RWPE2 (cell line): Measurements from ENCODE around the gene TEX36.
"Not testable (repeated sequence)": the region's sequence is repeated elsewhere in the genome, so short reads cannot be mapped to it uniquely, and the experiment has no call there.

Experiments used
- ATAC-seq: fragments of 200-7000 bp; cut with Tn5 transposase; 3 replicates; pipeline ENCODE4 v1.9.1; 2021; ENCODE audit warnings: low read depth
- DNase-seq: peaks from one replicate; pipeline ENCODE4 v3.0.0-alpha.2; 2020; ENCODE audit warnings: low spot score
- H3K27ac ChIP-seq: fragments of 450-650 bp; 2 replicates; pipeline ENCODE4 v1.5.1; 2017; ENCODE audit warnings: mild to moderate bottlenecking; ENCODE audit not compliant: poor library complexity, severe bottlenecking
- H3K27me3 ChIP-seq: fragments of 250-450 bp; sonication (Bioruptor Pico); 2 replicates; pipeline ENCODE4 v1.5.1; 2021; ENCODE audit warnings: mild to moderate bottlenecking, moderate library complexity; ENCODE audit not compliant: insufficient read depth, poor library complexity, severe bottlenecking
- H3K36me3 ChIP-seq: fragments of 250-450 bp; sonication (Bioruptor Pico); 2 replicates; pipeline ENCODE4 v1.5.1; 2020; ENCODE audit warnings: low read depth, mild to moderate bottlenecking, moderate library complexity
- H3K4me1 ChIP-seq: fragments of 250-450 bp; sonication (Bioruptor Pico); 2 replicates; pipeline ENCODE4 v1.5.1; 2021; ENCODE audit warnings: mild to moderate bottlenecking, moderate library complexity; ENCODE audit not compliant: insufficient read depth, poor library complexity, severe bottlenecking
- H3K4me3 ChIP-seq: fragments of 250-450 bp; sonication (Bioruptor Pico); 2 replicates; pipeline ENCODE4 v1.5.1; 2021; ENCODE audit warnings: mild to moderate bottlenecking, moderate library complexity; ENCODE audit not compliant: severe bottlenecking
- H3K9me3 ChIP-seq: fragments of 250-450 bp; sonication (Bioruptor Pico); 2 replicates; pipeline ENCODE4 v1.5.1; 2021; ENCODE audit warnings: mild to moderate bottlenecking, moderate library complexity; ENCODE audit not compliant: severe bottlenecking
- TF ChIP-seq, protein P1 (sequence below): fragments of 450-650 bp; IDR thresholded peaks from one replicate; pipeline ENCODE4 v1.5.1; 2017; ENCODE audit warnings: mild to moderate bottlenecking, moderate library complexity; ENCODE audit not compliant: poor library complexity, severe bottlenecking

TEX36 gene

DNA sequence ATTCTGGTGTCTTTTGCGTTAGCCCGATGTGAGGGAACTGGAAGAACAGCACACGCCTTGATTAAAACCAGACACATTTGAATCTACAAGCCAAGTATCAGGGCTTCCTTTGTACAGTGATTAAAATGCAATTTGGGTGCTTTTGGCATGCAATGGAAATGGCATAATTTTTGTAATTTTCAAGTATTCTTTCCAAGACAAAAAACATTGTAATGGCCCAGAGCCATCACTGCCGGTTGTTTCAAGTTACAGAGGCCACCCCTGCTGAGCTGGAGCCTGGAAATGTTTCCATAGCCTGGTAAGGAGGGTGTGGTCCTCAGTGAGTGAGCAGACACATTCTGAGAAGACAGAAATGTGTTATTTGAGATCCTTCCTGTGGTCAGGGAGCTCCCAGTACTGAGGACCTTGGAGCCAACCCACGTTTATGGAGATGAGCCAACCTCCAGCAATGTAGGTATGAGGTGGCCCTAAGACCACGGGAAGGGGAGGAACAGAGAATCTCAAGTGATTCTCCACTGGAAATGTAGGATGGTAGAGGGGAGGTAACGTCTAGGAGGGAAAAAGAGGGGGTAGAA lies 20.9 kb downstream of the TEX36 start:
- Histone ChIP-seq H3K27me3 (no peaks in the 10 kb centered on the region), H3K27ac (peak overlapping the region; percentile 43), H3K4me3 (no peak overlapping the region), H3K4me1 (peaks cover 12% of the 10 kb centered on the region), H3K9me3 (no peaks in the 10 kb centered on the region), H3K36me3 (no peaks in the 10 kb centered on the region)
- ATAC-seq = peak; percentile 98
- TF ChIP-seq, protein P1, sequence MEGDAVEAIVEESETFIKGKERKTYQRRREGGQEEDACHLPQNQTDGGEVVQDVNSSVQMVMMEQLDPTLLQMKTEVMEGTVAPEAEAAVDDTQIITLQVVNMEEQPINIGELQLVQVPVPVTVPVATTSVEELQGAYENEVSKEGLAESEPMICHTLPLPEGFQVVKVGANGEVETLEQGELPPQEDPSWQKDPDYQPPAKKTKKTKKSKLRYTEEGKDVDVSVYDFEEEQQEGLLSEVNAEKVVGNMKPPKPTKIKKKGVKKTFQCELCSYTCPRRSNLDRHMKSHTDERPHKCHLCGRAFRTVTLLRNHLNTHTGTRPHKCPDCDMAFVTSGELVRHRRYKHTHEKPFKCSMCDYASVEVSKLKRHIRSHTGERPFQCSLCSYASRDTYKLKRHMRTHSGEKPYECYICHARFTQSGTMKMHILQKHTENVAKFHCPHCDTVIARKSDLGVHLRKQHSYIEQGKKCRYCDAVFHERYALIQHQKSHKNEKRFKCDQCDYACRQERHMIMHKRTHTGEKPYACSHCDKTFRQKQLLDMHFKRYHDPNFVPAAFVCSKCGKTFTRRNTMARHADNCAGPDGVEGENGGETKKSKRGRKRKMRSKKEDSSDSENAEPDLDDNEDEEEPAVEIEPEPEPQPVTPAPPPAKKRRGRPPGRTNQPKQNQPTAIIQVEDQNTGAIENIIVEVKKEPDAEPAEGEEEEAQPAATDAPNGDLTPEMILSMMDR = no peak
- DNase-seq = no peak

- DNase-seq = no peak
- Histone ChIP-seq H3K27ac (peak overlapping the region; percentile 43), H3K27me3 (no peaks in the 10 kb centered on the region), H3K9me3 (no peaks in the 10 kb centered on the region), H3K36me3 (no peaks in the 10 kb centered on the region), H3K4me1 (peaks cover 12% of the 10 kb centered on the region), H3K4me3 (no peak overlapping the region)
- TF ChIP-seq, protein P1 = no peak
- ATAC-seq = no peak
Observed at GRCh38 chr10:125661431-125661940, 21.5 kb downstream of the TEX36 start.

DNA sequence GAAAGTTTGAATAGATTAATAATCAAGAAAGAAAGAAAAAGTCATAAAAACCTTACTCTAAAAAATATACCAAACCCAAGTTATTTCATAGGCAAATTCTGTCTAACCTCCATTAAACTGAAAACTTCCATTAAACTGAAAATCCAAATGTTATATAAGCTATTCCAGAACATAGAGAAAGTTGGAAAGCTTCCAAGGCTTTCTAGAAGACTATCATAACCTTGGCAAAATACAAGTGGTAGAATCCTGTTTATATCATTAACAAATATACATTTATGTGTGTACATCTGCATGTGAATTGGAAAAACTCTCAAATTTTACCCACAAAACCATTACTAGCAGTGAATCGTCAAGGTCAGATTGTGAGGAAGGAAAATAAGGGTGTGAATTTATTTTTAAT lies 23.9 kb downstream of the TEX36 start:
- no peak for DNase-seq
- TF ChIP-seq, protein P1 = no peak
- ATAC-seq = no peak
- no peaks in the 10 kb centered on the region for H3K27me3 ChIP-seq
- no peaks in the 10 kb centered on the region for H3K9me3 ChIP-seq
- H3K36me3 ChIP-seq = no peaks in the 10 kb centered on the region
- H3K27ac ChIP-seq = no peak overlapping the region
- H3K4me1 ChIP-seq = peaks cover 12% of the 10 kb centered on the region
- H3K4me3 ChIP-seq = no peak overlapping the region

GRCh38 chr10:125656523-125656922 lies 26.4 kb downstream of the TEX36 start:
- Histone ChIP-seq H3K4me3 (no peak overlapping the region), H3K36me3 (no peaks in the 10 kb centered on the region), H3K4me1 (peaks cover under 1% of the 10 kb centered on the region), H3K27me3 (no peaks in the 10 kb centered on the region), H3K9me3 (no peaks in the 10 kb centered on the region), H3K27ac (no peak overlapping the region)
- DNase-seq = no peak
- TF ChIP-seq, protein P1 = no peak
- ATAC-seq = no peak

GRCh38 chr10:125653113-125653512 lies 29.9 kb downstream of the TEX36 start:
- not testable (repeated sequence) for H3K36me3 ChIP-seq, H3K4me1 ChIP-seq, ATAC-seq, H3K27ac ChIP-seq, H3K9me3 ChIP-seq, H3K27me3 ChIP-seq, DNase-seq, H3K4me3 ChIP-seq
